C4-2B (cell line): ENCODE data around the gene IKBKG.
A peak's percentile ranks its signal among the peaks of the same experiment; 100 is the strongest.

ENCODE experiments used
- H3K27ac ChIP-seq: fragments of 450-650 bp; 2 replicates; pipeline ENCODE4 v1.5.1; 2017
- CTCF ChIP-seq: fragments of 450-650 bp; conservative IDR thresholded peaks from 2 replicates; pipeline ENCODE4 v1.5.1; 2017; ENCODE audit warnings: mild to moderate bottlenecking
- ZFX ChIP-seq: fragments of 450-650 bp; IDR thresholded peaks from 2 replicates; pipeline ENCODE4 v1.6.1; 2017

IKBKG gene

DNA sequence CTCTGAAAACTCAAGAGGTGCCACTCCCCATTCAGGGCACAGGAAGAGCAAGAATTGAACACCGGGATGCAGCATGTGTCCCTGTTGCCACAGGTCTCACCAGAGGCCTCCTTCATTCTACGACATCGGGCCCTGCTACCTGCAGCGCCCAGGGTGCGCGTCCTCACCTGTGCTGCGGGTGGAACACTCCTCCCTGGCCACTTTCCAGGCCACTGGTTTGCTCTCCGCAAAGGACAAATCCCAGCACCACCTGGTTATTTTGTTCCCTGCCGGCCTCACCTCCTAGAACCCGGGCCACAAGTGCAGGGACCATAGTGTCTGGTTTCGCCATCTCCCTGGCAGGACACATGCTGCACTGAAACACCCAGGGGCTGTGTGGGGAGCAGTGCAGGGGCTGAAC is 17.1 kb upstream of the IKBKG start:
- no peak overlapping the region for H3K27ac ChIP-seq
- TF ChIP-seq CTCF (no peak), ZFX (no peak)

GRCh38 chrX:154531626-154532025 is 15.8 kb upstream of the IKBKG start:
- no peak overlapping the region for H3K27ac ChIP-seq
- TF ChIP-seq CTCF (no peak), ZFX (no peak)

DNA sequence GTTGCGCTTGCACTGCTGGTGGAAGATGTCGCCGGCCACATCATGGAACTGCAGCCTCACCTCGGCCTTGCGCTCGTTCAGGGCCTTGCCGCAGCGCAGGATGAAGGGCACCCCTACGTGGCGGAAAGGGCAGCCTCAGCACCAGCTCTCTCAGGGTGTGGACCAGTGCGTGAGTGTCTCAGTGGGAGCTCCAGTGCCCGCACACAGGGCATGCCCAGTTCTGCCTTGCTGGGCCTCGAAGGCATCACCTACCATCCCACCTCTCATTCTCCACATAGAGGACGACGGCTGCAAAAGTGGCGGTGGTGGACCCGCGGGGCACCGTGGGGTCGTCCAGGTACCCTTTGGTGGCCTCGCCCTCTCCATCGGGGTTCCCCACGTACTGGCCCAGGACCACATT is 14.7 kb upstream of the IKBKG start:
- no peak for TF ChIP-seq CTCF
- TF ChIP-seq ZFX, result no peak

GRCh38 chrX:154534526-154535322 is 12.7 kb upstream of the IKBKG start:
- H3K27ac ChIP-seq, result peak overlapping the region; percentile 59
- TF ChIP-seq ZFX (no peak), CTCF (peak; percentile 93)

More for the DNA sequence above, 14.7 kb upstream of the IKBKG start:
- no peak overlapping the region for H3K27ac ChIP-seq

DNA sequence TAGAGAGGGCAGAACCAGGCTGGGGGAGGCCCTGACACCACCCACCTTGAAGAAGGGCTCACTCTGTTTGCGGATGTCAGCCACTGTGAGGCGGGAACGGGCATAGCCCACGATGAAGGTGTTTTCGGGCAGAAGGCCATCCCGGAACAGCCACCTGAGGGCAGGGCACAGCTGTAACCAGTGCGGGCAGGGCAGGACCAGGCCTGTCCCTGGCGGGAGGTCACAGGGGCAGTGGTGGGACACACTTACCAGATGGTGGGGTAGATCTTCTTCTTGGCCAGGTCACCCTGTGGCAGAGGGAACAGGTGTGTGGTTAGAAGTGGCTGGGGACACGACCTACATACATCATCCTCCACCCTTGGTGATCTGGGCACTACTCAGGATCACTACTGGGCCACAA is 11.5 kb upstream of the IKBKG start:
- no peak overlapping the region for H3K27ac ChIP-seq

GRCh38 chrX:154539077-154539476 is 8.3 kb upstream of the IKBKG start:
- TF ChIP-seq CTCF (no peak), ZFX (no peak)
- peak overlapping the region; percentile 98 for H3K27ac ChIP-seq

More for the DNA sequence above, 11.5 kb upstream of the IKBKG start:
- no peak for TF ChIP-seq CTCF
- TF ChIP-seq ZFX, result no peak

GRCh38 chrX:154540365-154540764 is 7.1 kb upstream of the IKBKG start:
- peak overlapping the region; percentile 98 for H3K27ac ChIP-seq

DNA sequence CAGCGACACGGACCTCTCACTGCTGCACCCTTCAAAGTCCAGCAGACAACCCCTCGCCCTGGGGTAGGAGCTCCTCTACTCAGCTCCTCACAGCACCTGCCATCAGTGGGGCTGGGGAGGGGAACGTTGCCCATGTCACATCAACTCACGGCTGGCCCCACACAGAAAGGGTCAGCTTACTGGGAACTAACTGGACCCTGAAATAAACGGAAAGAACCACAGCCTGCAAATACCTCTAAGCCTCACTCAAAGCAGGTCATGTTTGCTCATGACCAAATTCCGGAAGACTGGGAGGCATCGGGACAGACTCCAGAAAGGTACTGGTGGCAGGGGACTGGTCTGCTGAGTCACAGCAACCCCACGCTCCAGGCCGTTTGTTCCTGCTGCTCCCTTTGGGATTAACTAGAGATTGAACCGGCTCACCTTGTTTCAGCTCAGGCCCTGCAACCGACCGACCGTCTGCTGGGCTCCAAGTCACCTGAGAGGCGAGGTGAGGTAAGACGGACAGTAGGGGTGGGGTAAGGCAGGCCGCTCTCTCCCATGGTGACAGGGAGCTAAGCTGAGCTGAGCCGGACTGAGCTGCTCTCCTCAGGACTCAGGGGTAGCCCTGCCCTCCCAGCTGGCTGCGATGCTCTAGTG is 6.4 kb upstream of the IKBKG start:
- TF ChIP-seq CTCF (no peak), ZFX (no peak)

More for the DNA sequence above, 6.4 kb upstream of the IKBKG start:
- peak overlapping the region; percentile 98 for H3K27ac ChIP-seq
